Measurements from ENCODE around the gene ARL13A.
"Not testable (repeated sequence)": the region's sequence is repeated elsewhere in the genome, so short reads cannot be mapped to it uniquely, and the experiment has no call there.

ARL13A gene

DNA sequence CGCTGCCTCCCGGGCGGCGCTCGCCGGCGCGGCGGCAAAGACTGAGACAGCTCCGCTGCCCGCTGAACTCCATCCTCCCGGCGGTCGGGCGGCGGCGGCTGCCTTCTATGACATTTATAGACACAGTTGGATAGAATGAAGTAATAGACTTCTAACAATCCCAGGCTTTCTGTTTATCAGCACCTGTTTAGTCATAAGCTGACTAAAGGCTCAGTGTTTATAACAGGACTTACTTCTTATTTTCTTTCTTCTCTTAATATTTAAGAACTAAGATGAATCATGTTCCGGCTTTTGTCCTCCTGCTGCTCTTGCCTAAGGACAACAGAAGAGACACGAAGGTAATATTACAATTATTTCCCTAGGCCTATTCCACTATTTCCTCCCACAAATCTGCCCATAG, 3.9 kb downstream of the ARL13A start:
- TF ChIP-seq, protein P1, sequence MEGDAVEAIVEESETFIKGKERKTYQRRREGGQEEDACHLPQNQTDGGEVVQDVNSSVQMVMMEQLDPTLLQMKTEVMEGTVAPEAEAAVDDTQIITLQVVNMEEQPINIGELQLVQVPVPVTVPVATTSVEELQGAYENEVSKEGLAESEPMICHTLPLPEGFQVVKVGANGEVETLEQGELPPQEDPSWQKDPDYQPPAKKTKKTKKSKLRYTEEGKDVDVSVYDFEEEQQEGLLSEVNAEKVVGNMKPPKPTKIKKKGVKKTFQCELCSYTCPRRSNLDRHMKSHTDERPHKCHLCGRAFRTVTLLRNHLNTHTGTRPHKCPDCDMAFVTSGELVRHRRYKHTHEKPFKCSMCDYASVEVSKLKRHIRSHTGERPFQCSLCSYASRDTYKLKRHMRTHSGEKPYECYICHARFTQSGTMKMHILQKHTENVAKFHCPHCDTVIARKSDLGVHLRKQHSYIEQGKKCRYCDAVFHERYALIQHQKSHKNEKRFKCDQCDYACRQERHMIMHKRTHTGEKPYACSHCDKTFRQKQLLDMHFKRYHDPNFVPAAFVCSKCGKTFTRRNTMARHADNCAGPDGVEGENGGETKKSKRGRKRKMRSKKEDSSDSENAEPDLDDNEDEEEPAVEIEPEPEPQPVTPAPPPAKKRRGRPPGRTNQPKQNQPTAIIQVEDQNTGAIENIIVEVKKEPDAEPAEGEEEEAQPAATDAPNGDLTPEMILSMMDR (conservative IDR thresholded peaks at IDR 0.05) = no peak
- no peak for TF ChIP-seq ZFX (IDR thresholded peaks at IDR 0.05)
- H3K27ac ChIP-seq = no peak overlapping the region

DNA sequence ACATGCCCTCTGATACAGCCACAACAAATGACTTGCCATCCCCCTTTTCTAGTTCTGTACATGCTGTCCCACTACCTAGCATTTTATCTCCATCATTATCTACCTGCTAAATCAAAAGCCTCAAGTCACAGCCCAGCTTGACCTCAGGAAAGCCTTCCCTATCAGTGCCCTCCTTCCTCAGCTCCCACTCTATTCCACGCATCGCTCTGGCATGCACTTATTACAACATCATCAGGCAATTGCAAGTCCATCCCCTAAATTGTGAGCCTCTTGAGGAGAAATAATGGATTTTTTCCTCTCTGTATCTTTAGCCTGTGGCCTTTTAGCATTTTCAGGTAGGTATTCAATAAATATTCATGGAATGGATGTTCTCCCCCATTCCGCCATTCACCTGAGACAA, 5.7 kb downstream of the ARL13A start:
- TF ChIP-seq ZFX (IDR thresholded peaks at IDR 0.05) = no peak
- TF ChIP-seq, protein P1 (conservative IDR thresholded peaks at IDR 0.05) = no peak
- no peak overlapping the region for H3K27ac ChIP-seq

DNA sequence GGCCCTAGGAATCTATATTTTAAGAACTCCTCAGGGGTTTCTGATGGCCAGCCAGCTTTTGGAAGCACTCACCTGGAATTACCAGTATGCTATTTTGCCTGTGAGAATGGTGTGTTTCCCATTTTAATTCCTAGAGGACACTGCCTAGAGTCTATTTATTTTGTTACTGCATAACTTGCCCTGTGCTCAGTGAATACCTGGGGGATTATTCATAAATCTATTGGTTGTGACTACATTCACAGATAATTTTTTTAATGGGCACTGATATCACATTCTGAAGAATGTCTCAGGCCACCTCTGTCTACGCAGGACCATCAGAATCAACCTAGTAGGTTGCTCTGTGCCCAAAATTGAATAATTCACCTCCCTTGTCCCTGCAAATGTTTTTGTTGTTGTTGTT, 6.7 kb downstream of the ARL13A start:
- TF ChIP-seq ZFX (IDR thresholded peaks at IDR 0.05) = no peak
- TF ChIP-seq, protein P1 (conservative IDR thresholded peaks at IDR 0.05) = no peak

DNA sequence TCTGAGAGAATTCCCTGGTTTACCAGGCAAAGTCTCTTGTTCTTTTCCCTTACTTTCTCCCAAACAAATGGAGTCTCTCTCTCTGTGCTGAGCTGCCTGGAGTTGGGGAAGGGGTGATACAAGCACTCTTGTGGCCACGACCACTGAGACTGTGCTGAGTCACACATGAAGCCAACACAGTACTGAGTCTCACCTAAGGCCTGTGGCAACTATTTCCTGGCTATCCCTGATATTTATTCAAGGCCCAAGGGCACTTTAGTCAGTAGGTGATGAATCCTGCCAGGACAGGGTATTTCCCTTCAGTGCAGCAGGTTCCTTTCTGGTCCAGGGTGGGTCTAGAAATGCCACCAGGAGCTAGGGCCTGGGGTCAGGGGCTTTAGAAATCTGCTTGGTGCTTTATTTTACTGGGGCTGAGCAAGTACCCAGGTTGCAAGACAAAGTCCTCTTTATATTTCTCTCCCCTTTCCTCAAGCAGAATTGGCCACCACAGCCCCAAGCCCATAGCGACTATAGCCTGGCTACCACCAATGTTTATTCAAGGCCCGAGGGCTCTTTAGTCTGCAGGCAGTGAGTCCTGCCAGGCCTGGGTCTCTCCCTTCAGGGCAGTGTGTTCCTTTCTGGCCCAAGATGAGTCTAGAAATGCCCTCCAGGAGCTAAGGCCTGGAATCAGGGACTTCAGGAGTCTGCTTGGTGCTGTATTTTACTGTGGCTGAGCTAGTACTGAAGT, 10.5 kb downstream of the ARL13A start:
- H3K27ac ChIP-seq = no peak overlapping the region
- TF ChIP-seq ZFX (IDR thresholded peaks at IDR 0.05) = no peak
- TF ChIP-seq, protein P1 (conservative IDR thresholded peaks at IDR 0.05) = no peak

More for the DNA sequence above, 6.7 kb downstream of the ARL13A start:
- no peak overlapping the region for H3K27ac ChIP-seq

DNA sequence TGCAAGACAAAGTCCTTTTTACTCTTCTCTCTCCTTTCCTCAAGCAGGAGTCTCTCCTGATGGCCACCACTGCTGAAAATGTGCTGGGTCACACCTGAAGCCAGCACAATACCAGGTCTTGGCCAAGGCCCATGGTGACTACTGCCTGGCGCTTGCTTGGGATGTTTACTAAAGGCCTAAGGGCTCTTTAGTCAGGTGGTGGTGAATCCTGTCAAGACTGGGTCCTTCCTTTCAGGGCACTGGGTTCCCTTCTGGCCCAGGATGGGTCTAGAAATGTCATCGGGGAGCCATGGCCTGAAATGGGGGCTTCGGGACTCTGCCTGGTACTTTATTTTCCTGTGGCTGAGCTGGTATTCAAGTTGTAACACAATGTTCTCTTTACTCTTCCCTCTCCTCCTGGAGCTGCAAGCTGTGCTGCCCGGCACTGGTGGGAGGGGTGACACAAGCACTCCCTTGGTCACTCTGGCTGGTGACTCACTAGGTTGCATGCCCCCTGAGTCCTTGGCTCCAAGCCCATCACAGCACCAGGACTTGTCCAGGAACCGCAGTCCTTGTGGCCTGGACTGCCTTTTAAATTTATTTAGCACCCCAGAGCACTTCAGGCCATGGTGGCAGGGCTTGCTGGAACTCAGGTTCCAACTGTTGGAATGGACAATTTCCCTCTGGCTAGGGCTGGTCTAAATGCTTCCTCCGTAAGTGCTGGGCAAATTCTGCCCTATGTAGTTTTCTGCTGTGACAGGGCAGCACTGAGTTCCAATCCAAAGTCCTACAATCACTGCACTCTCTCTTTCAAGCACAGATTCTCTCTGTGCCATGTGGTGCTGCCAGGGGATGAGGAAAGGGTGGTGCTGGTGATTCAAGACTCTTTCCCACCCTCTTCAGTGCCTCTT, 11.3 kb downstream of the ARL13A start:
- no peak for TF ChIP-seq ZFX (IDR thresholded peaks at IDR 0.05)
- no peak overlapping the region for H3K27ac ChIP-seq

DNA sequence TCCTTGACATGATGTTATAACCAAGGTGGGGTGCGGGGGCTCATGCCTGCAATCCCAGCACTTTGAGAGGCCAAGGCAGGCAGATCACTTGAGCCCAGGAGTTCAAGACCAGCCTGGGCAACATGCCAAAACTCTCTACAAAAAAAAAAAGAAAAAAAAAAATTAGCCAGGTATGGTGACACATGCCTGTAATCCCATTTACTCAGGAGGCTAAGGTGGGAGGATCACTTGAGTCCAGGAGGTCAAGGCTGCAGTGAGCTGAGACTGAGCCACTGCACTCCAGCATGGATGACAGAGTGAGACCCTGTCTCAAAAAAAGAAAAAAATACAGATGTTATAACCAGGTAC, 12.0 kb downstream of the ARL13A start:
- H3K27ac ChIP-seq = not testable (repeated sequence)

DNA sequence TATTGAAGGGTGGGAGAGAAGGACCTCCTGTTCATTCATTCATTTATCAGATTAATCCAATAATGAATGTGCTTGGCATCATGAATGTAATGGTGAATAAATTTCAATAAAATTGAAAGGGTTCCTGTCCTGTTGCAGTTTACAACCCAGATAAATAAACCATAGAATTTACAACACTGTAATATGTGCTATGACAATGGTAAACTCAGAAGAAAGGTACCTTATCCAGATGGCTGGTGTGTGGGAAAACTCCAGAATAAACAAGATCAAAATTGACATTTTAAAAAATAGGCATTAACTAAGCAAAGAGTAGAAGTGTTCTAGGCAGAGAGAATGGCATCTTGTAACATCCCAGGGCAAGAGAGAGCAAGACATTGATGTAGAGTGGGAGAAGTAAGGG, 15.3 kb downstream of the ARL13A start:
- no peak overlapping the region for H3K27ac ChIP-seq
- TF ChIP-seq, protein P1 (conservative IDR thresholded peaks at IDR 0.05) = no peak
- TF ChIP-seq ZFX (IDR thresholded peaks at IDR 0.05) = no peak

DNA sequence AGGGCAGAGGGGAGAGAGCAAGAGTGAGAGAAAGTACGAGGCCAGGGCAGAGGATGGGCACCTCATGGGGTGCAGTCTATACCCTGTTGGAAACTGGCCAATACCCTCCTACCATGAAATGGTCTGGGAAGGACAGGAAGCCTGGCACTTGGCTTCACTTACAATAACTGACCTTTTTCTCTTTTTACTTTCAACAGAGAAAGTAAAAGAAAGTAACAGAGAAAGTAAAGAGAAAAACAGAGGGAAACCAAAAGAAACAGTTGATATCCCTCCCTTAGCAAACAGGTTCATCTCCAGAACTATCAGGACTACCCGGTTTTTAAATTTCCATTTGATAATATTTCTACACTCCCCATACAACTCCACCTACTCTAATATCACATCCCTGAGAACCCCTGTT, 20.6 kb downstream of the ARL13A start:
- H3K27ac ChIP-seq = no peak overlapping the region
- TF ChIP-seq ZFX (IDR thresholded peaks at IDR 0.05) = no peak
- TF ChIP-seq, protein P1 (conservative IDR thresholded peaks at IDR 0.05) = no peak
